Liver (tissue), 9 donors: ENCODE measurements around the gene STT3B. TPM values are rescaled to one million over a fixed set of nuclear protein-coding genes. Genes with fewer than 3 reads are reported as not detected.

Experiments used
- DNase-seq: peaks from one replicate; pipeline ENCODE4 v3.0.0-alpha.2; 2017; ENCODE audit warnings: low spot score
- H3K27ac ChIP-seq, 2 donors: one replicate each; pipeline ENCODE4 v1.7.0; 2013; ENCODE audit warnings: inconsistent platforms in 2 of 2, low read length in 2 of 2, control low read depth in 1 of 2, low read depth in 1 of 2, mild to moderate bottlenecking in 1 of 2
- H3K27me3 ChIP-seq, 4 donors: one replicate each; pipeline versions ENCODE4 v1.6.1 to v1.7.0; 2013; ENCODE audit warnings: low read length in 3 of 4, inconsistent platforms in 1 of 4, mild to moderate bottlenecking in 1 of 4, moderate library complexity in 1 of 4; ENCODE audit not compliant: control insufficient read depth in 4 of 4, insufficient read depth in 4 of 4
- H3K36me3 ChIP-seq, 4 donors: one replicate each; pipeline versions ENCODE4 v1.6.1 to v1.7.0; 2013; ENCODE audit warnings: low read length in 3 of 4, mild to moderate bottlenecking in 3 of 4, low read depth in 1 of 4, moderate library complexity in 1 of 4; ENCODE audit not compliant: control insufficient read depth in 4 of 4, insufficient read depth in 3 of 4
- H3K4me1 ChIP-seq, 4 donors: one replicate each; pipeline versions ENCODE4 v1.6.1 to v1.7.0; 2013; ENCODE audit warnings: low read length in 3 of 4, mild to moderate bottlenecking in 3 of 4, moderate library complexity in 1 of 4; ENCODE audit not compliant: control insufficient read depth in 4 of 4, insufficient read depth in 4 of 4
- H3K4me3 ChIP-seq, 3 donors: one replicate each; pipeline versions ENCODE4 v1.6.1 to v1.7.0; 2013; ENCODE audit warnings: low read length in 3 of 3, control low read depth in 1 of 3, low read depth in 1 of 3, mild to moderate bottlenecking in 1 of 3
- H3K9ac ChIP-seq, 2 donors: one replicate each; pipeline ENCODE4 v1.7.0; 2013; ENCODE audit warnings: low read length in 2 of 2, mild to moderate bottlenecking in 2 of 2, moderate library complexity in 2 of 2, control low read depth in 1 of 2, low read depth in 1 of 2
- H3K9me3 ChIP-seq, 4 donors: one replicate each; pipeline versions ENCODE4 v1.6.1 to v1.7.0; 2013; ENCODE audit warnings: low read length in 3 of 4; ENCODE audit not compliant: control insufficient read depth in 4 of 4
- EGR1 ChIP-seq, 2 donors: IDR thresholded peaks; 2 replicates each; pipeline ENCODE4 v1.6.1; 2016 to 2018; ENCODE audit warnings: antibody characterized with exemption in 2 of 2, low read depth in 2 of 2
- FOXA1 ChIP-seq: IDR thresholded peaks from 2 replicates; pipeline ENCODE4 v1.6.1; 2016; ENCODE audit warnings: antibody characterized with exemption
- FOXA2 ChIP-seq: IDR thresholded peaks from 2 replicates; pipeline ENCODE4 v1.6.1; 2016; ENCODE audit warnings: antibody characterized with exemption
- GABPA ChIP-seq, 2 donors: IDR thresholded peaks in 1 of 2; conservative IDR thresholded peaks in 1 of 2; 2 replicates each; pipeline ENCODE4 v1.6.1; 2016; ENCODE audit warnings: antibody characterized with exemption in 2 of 2, mild to moderate bottlenecking in 1 of 2, moderate library complexity in 1 of 2
- HNF4A ChIP-seq, 2 donors: conservative IDR thresholded peaks; 2 replicates each; pipeline ENCODE4 v1.6.1; 2016; ENCODE audit warnings: antibody characterized with exemption in 2 of 2, mild to moderate bottlenecking in 2 of 2
- HNF4G ChIP-seq: IDR thresholded peaks from 2 replicates; pipeline ENCODE4 v1.6.1; 2016; ENCODE audit warnings: antibody characterized with exemption
- JUND ChIP-seq, 2 donors: IDR thresholded peaks; 2 replicates each; pipeline ENCODE4 v1.6.1; 2016; ENCODE audit warnings: antibody characterized with exemption in 2 of 2
- MAX ChIP-seq: IDR thresholded peaks from 2 replicates; pipeline ENCODE4 v1.6.1; 2016; ENCODE audit warnings: antibody characterized with exemption
- NR2F2 ChIP-seq: IDR thresholded peaks from 2 replicates; pipeline ENCODE4 v1.6.1; 2016; ENCODE audit warnings: antibody characterized with exemption
- RAD21 ChIP-seq, 2 donors: IDR thresholded peaks; 2 replicates each; pipeline ENCODE4 v1.6.1; 2016; ENCODE audit warnings: antibody characterized with exemption in 2 of 2, mild to moderate bottlenecking in 2 of 2
- REST ChIP-seq: IDR thresholded peaks from 2 replicates; pipeline ENCODE4 v1.6.1; 2016; ENCODE audit warnings: antibody characterized with exemption, mild to moderate bottlenecking
- RXRA ChIP-seq, 2 donors: IDR thresholded peaks; 2 replicates each; pipeline ENCODE4 v1.6.1; 2017 to 2018; ENCODE audit warnings: antibody characterized with exemption in 2 of 2, mild to moderate bottlenecking in 1 of 2
- SP1 ChIP-seq: IDR thresholded peaks from 2 replicates; pipeline ENCODE4 v1.6.1; 2018; ENCODE audit warnings: antibody characterized with exemption, mild to moderate bottlenecking
- TAF1 ChIP-seq: conservative IDR thresholded peaks from 2 replicates; pipeline ENCODE4 v1.6.1; 2016; ENCODE audit warnings: antibody characterized with exemption, mild to moderate bottlenecking
- YY1 ChIP-seq: IDR thresholded peaks from 2 replicates; pipeline ENCODE4 v1.6.1; 2016; ENCODE audit warnings: antibody characterized with exemption, mild to moderate bottlenecking
- ZBTB33 ChIP-seq: IDR thresholded peaks from 2 replicates; pipeline ENCODE4 v1.6.1; 2016; ENCODE audit warnings: antibody characterized with exemption
- WGBS: extraction: QIAGEN DNeasy Blood & Tissue Kit; methylation state at CpG from one replicate; pipeline ENCODE4 v1.1.7; 2013; 5-methylcytosine and 5-hydroxymethylcytosine counted together
- polyA plus RNA-seq, 2 donors: library from polyadenylated mRNA; stranded (reverse) in 1 of 2; unstranded in 1 of 2; fragments of 200-250 nt in 1 of 2; fragments of >200 nt in 1 of 2; fragmentation: Nextera tagmentation in 1 of 2; extraction: Ambion mirVana in 1 of 2; gene quantifications; one replicate each; pipeline versions ENCODE4 v1.2.1 to v1.2.3, GENCODE V29; 2013 to 2015
- total RNA-seq, 2 donors: library from RNA; depleted of rRNA; stranded (reverse); fragments of >200 nt; gene quantifications; one replicate each; pipeline ENCODE4 v1.2.3, GENCODE V29; 2014
- TF ChIP-seq, protein P1 (sequence below): fragments of 150-350 bp; IDR thresholded peaks from 2 replicates; pipeline ENCODE4 v1.5.1; 2017; ENCODE audit warnings: improper control_type of control experiment, low read depth, low read length; ENCODE audit not compliant: missing input control
- TF ChIP-seq, protein P2 (sequence below): IDR thresholded peaks from 2 replicates; pipeline ENCODE4 v1.6.1; 2016; ENCODE audit warnings: antibody characterized with exemption
- donor health status: healthy.
- donor health status: healthy.
- donor health status: healthy.
- donor health status: healthy.
- donor health status: healthy.

STT3B gene
- total and polyA plus RNA-seq, 4 donors = 23.9 to 128 (median 85.5) TPM

GRCh38 chr3:31592764-31593163 lies 60.0 kb downstream of the STT3B start:
- peak; percentile 73 for TF ChIP-seq REST
- TF ChIP-seq RAD21 (IDR thresholded peaks at IDR 0.05) = no peak
- TF ChIP-seq NR2F2 = peak; percentile 92
- TF ChIP-seq, protein P1, sequence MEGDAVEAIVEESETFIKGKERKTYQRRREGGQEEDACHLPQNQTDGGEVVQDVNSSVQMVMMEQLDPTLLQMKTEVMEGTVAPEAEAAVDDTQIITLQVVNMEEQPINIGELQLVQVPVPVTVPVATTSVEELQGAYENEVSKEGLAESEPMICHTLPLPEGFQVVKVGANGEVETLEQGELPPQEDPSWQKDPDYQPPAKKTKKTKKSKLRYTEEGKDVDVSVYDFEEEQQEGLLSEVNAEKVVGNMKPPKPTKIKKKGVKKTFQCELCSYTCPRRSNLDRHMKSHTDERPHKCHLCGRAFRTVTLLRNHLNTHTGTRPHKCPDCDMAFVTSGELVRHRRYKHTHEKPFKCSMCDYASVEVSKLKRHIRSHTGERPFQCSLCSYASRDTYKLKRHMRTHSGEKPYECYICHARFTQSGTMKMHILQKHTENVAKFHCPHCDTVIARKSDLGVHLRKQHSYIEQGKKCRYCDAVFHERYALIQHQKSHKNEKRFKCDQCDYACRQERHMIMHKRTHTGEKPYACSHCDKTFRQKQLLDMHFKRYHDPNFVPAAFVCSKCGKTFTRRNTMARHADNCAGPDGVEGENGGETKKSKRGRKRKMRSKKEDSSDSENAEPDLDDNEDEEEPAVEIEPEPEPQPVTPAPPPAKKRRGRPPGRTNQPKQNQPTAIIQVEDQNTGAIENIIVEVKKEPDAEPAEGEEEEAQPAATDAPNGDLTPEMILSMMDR = no peak
- TF ChIP-seq EGR1 (IDR thresholded peaks at IDR 0.05; ENCODE audit: low read depth in 2 of 2) = no peak
- TF ChIP-seq, protein P2, sequence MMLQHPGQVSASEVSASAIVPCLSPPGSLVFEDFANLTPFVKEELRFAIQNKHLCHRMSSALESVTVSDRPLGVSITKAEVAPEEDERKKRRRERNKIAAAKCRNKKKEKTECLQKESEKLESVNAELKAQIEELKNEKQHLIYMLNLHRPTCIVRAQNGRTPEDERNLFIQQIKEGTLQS = no peak
- TF ChIP-seq JUND (IDR thresholded peaks at IDR 0.05) = peak; percentile 67 to 81
- TF ChIP-seq GABPA (IDR thresholded peaks at IDR 0.05 in 1 of 2, conservative IDR thresholded peaks at IDR 0.05 in 1 of 2) = peak in 1 of 2 donors; percentile 27
- TF ChIP-seq TAF1 = peak; percentile 40
- peak; percentile 74 for TF ChIP-seq SP1
- TF ChIP-seq HNF4A (conservative IDR thresholded peaks at IDR 0.05) = peak; percentile 99
- peak; percentile 37 for TF ChIP-seq YY1
- peak; percentile 80 to 82 for TF ChIP-seq RXRA (IDR thresholded peaks at IDR 0.05)
- no peak for TF ChIP-seq FOXA1
- peak; percentile 68 for TF ChIP-seq MAX
- TF ChIP-seq HNF4G = peak; percentile 96
- TF ChIP-seq ZBTB33 = peak; percentile 55
- TF ChIP-seq FOXA2 = no peak
- peaks cover 0 to 12% (median 3%) of the 10 kb centered on the region in 4 donors for H3K9me3 ChIP-seq
- peak overlapping the region in 1 of 3 donors; percentile 23 for H3K4me3 ChIP-seq
- H3K4me1 ChIP-seq = peaks cover 7 to 22% (median 17%) of the 10 kb centered on the region in 4 donors
- no peak overlapping the region for H3K9ac ChIP-seq
- no peak for DNase-seq
- H3K36me3 ChIP-seq = peaks cover 0 to 8% (median 2%) of the 10 kb centered on the region in 4 donors
- no peaks in the 10 kb centered on the region for H3K27me3 ChIP-seq
- WGBS = 54% methylated on average over 2 of the region's 2 CpGs
- no peak overlapping the region for H3K27ac ChIP-seq
